CD1c-positive myeloid dendritic cell (primary cell): ENCODE results near the gene SMYD3.
A peak's percentile ranks its signal among the peaks of the same experiment; 100 is the strongest.

ENCODE experiments used
- DNase-seq: peaks from one replicate; pipeline ENCODE4 v3.0.0-alpha.2; 2016; ENCODE audit errors: extremely low spot score

The SMYD3 gene

GRCh38 chr1:246306415-246307037, 200.6 kb downstream of the SMYD3 start:
- no peak for DNase-seq

GRCh38 chr1:246304484-246305259, 202.4 kb downstream of the SMYD3 start:
- DNase-seq, result no peak

GRCh38 chr1:246302711-246303317, 204.3 kb downstream of the SMYD3 start:
- DNase-seq, result no peak

GRCh38 chr1:246302251-246302625, 204.8 kb downstream of the SMYD3 start:
- DNase-seq, result no peak

GRCh38 chr1:246301553-246302250, 205.4 kb downstream of the SMYD3 start:
- no peak for DNase-seq

- DNase-seq, result no peak
These were observed 206.2 kb downstream of the SMYD3 start for GRCh38 chr1:246300626-246301549.

- no peak for DNase-seq
These were observed 209.5 kb downstream of the SMYD3 start for GRCh38 chr1:246297279-246298265.

- DNase-seq, result peak; percentile 17
These were observed 211.1 kb downstream of the SMYD3 start for GRCh38 chr1:246295968-246296367.

GRCh38 chr1:246295340-246295739, 211.7 kb downstream of the SMYD3 start:
- DNase-seq, result no peak

GRCh38 chr1:246294263-246294662, 212.8 kb downstream of the SMYD3 start:
- no peak for DNase-seq

GRCh38 chr1:246293366-246294121, 213.5 kb downstream of the SMYD3 start:
- no peak for DNase-seq

GRCh38 chr1:246292571-246292970, 214.5 kb downstream of the SMYD3 start:
- no peak for DNase-seq

- no peak for DNase-seq
These were observed 216.0 kb downstream of the SMYD3 start for GRCh38 chr1:246291127-246291526.

GRCh38 chr1:246283771-246284410, 223.2 kb downstream of the SMYD3 start:
- no peak for DNase-seq

- no peak for DNase-seq
These were observed 225.4 kb downstream of the SMYD3 start for GRCh38 chr1:246281639-246282038.

- no peak for DNase-seq
These were observed 225.9 kb downstream of the SMYD3 start for GRCh38 chr1:246281195-246281594.

GRCh38 chr1:246280551-246280950, 226.5 kb downstream of the SMYD3 start:
- DNase-seq, result peak; percentile 35

- peak; percentile 2 for DNase-seq
These were observed 227.7 kb downstream of the SMYD3 start for GRCh38 chr1:246279402-246279801.

- DNase-seq, result no peak
These were observed 228.7 kb downstream of the SMYD3 start for GRCh38 chr1:246278371-246278770.
